Right renal pelvis (tissue), 4 donors: ENCODE results near the gene MDGA2. TPM values are rescaled to one million over a fixed set of nuclear protein-coding genes. Genes with fewer than 3 reads are reported as not detected.
"Not testable (repeated sequence)": the region's sequence is repeated elsewhere in the genome, so short reads cannot be mapped to it uniquely, and the experiment has no call there.

Experiments used
- DNase-seq, 4 donors: peaks; one replicate each; pipeline ENCODE4 v3.0.0-alpha.2; 2013; ENCODE audit warnings: low read depth in 4 of 4, low spot score in 3 of 4, missing footprints in 1 of 4
- polyA plus RNA-seq, 4 donors: library from polyadenylated mRNA; unstranded; fragments of 120-200 nt; gene quantifications; one replicate each; pipeline ENCODE4 v1.2.1, GENCODE V29; 2013; ENCODE audit not compliant: insufficient read length in 4 of 4

The MDGA2 gene
- polyA plus RNA-seq, 4 donors: 1.8 to 2.4 (median 2.1) TPM

GRCh38 chr14:47009615-47010014 is 665.8 kb downstream of the MDGA2 start:
- DNase-seq: no peak

DNA sequence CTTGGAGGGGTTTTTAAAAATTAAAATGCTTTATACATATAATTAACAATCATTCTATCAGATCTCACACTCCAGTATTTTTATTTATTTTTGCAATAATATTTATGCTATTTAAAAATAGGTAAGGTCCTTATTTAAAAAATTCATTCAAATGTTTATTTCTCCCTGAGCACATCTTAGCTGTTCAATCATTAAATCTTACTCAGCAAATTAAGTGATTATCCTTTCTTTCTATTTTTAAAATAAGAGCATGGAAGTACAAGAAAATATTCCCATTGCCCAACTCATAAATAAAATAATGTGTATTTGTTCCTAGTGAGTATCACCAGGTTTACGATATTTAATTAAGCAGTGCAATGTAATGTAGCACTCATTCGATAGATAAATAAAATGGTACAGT is 666.7 kb downstream of the MDGA2 start:
- no peak for DNase-seq

DNA sequence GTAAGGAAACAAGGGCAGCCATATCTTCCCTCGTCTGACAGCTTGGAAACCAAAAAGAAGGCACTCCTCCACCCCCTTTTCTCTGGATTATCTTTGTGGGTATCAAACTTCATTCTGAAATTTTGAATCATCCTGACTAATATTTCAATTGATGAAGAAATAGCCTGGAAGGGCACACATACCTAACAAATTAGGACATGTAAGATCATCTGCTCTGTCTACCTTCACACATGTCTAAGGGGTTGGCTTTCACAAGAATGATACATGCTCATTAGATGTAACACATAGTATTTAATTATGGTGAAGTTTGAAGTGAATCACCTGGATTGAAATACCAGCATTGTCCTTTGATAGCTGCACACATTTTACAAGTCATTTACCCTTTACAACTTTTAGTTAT is 675.7 kb downstream of the MDGA2 start:
- no peak for DNase-seq

DNA sequence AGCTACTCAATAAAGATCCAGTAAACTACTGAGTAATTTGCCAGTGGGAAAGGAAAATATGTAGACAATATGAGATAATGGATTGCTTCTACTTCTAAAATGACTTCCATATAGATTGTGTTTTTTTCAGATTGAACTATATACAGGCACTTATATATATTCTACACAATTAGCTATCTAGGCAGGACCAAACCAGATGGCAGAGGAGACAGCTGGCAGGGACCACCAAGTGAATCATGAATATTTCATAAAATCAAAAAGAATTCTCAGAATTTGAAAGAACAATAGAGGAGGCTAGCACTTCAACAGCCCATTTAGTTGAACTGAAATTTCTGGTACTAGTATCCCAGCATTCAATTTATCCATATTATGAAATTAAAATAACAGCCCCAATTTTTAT is 685.8 kb downstream of the MDGA2 start:
- no peak for DNase-seq

GRCh38 chr14:46988312-46988711 is 687.1 kb downstream of the MDGA2 start:
- no peak for DNase-seq

DNA sequence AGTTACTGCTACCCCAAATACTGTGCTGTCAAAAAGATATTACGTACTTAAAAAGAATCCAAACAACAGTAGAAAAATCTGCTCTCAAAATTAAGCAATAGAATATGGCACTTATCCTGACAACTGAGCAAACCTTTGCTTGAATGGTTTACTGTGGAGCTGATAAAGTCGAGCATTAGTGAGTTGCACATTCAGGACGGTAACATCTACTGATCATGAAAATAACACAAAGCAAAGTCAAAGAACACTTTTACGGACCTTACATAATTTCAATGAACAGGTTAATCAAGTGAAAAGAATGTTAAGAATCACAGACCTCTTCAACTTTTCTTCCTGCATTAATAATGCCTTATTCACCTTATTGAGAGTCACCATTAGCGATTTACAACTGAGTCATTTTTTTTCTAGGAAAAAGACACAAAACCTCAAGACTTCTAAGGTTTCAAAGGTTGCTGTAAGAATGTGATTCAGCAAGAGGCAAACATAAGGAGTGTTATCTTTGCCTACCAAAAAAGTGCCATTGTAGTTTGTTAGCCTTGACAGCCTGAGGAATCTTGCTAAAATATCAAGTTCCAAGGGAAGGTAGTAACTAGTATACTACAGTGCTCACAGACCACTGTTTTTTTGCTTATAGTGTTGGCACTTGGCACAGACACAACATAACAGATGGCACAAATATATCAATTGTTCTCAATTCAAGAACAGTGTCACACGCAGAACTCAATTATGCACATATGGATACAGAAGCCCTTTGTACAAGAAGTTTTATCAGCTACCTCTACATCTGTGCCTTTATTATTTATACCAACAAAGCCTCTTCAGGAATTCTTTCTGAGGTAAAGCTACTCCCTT is 689.6 kb downstream of the MDGA2 start:
- no peak for DNase-seq

DNA sequence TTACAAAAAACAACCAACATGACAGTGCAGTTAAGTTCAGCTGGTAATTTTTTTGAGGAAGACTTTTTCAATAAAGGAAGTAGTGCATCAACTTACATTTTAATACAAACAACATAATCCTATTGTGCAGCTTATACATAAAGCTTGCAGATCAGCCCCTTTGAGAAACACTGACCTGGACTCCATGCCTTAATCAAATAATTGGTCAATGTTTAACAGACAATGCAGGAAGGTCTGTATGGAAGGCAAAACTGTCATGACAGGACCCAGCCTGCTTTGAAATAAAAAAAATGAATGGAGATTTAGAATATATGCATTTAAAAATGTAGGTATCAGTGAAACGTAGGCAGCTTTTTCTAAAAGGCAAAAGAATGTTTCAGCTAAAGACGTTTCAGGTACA is 702.1 kb downstream of the MDGA2 start:
- DNase-seq: no peak

GRCh38 chr14:46964378-46964777 is 711.0 kb downstream of the MDGA2 start:
- no peak for DNase-seq

- DNase-seq: no peak
These were observed 724.3 kb downstream of the MDGA2 start for GRCh38 chr14:46951103-46951502.

- no peak for DNase-seq
These were observed 734.8 kb downstream of the MDGA2 start for GRCh38 chr14:46940611-46941010.

DNA sequence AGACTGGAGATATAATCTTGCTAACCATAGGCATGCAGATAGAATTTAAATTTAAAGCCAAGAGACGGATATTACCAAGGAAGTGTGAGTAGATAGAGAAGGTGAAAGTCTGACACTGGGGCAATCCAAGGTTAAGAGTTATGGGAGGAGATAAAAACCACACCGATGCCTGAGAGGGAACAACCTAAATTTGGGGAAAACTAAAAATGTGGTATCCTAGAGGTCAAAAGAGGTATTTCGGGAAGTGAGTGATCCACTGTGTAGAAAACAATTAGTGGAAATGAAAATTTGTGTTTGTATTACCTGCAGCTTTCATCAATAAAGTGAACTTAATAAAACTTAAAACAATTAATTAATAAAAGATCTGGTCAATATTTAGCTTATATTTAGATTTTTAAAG is 754.9 kb downstream of the MDGA2 start:
- no peak for DNase-seq

GRCh38 chr14:46915539-46915938 is 759.9 kb downstream of the MDGA2 start:
- DNase-seq: not testable (repeated sequence)

GRCh38 chr14:46902837-46903236 is 772.6 kb downstream of the MDGA2 start:
- DNase-seq: no peak

DNA sequence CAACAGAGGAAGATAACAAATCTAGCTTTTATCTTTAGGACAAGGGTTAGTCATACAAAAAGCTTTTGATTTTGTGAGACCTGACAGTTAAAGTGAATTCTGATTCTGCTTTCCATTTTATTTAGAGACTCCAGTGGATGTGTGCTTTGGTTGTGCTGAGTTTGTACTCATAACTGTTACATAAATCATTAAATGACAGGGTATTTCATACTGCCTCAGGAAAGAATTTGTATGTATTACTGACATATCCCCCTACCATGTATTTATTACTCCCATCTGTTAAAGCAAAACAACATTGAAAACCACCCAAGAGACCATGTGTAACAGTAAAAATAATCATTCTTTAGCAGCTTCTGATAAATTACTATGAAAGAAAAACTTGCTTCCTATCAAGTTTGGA is 780.9 kb downstream of the MDGA2 start:
- no peak for DNase-seq

- no peak for DNase-seq
These were observed 788.3 kb downstream of the MDGA2 start for GRCh38 chr14:46887144-46887543.

DNA sequence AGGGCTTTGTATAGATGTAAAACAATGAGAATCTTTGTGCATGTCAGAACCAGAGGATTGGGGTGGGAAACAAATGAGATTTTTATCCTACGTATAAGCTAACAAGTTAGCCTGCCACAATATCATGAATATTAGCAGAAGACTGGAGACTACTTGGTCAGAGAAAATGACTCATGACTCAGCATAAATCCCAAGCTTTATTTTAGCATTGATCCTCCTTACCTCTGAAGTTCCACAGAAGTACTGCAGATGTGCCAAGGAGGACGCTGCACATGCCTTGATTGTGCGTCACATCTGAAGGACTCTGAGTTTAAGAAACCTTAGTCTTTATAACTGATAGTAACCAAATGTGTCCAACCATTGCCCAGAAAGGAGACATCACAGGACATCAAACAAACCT is 789.8 kb downstream of the MDGA2 start:
- no peak for DNase-seq

- no peak for DNase-seq
These were observed 813.7 kb downstream of the MDGA2 start for GRCh38 chr14:46861753-46862152.

- no peak for DNase-seq
These were observed 834.3 kb downstream of the MDGA2 start for GRCh38 chr14:46840944-46841720.

- no peak for DNase-seq
These were observed 855.1 kb downstream of the MDGA2 start for GRCh38 chr14:46820291-46820690.

- no peak for DNase-seq
These were observed 856.3 kb downstream of the MDGA2 start for GRCh38 chr14:46819117-46819516.

- no peak for DNase-seq
These were observed 857.3 kb downstream of the MDGA2 start for GRCh38 chr14:46818147-46818546.

DNA sequence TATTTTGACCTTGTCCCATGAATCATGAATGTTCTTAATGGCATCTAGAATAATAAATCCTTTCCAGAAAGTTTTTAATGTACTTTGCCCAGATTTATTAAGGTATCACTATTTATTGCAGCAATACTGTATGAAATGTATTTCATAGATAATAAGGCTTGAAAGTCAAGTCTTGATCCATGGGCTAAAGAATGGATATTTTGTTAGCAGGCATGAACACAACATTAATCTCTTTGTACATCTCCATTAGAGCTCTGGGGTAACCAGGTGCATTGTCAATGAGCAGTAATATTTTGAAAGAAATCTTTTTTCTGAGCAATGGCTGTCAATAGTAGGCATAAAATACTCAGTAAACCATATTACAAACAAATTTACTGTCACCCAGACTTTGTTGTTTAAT is 882.3 kb downstream of the MDGA2 start:
- DNase-seq: no peak
